Hepatocyte (in vitro differentiated cells): ENCODE data around the gene DYNC1LI2. TPM values are rescaled to one million over a fixed set of nuclear protein-coding genes. Genes with fewer than 3 reads are reported as not detected.

Experiments
- DNase-seq: peaks from one replicate; pipeline ENCODE4 v3.0.0-alpha.2; 2016; ENCODE audit warnings: low spot score
- H2AFZ ChIP-seq: fragments of 200-600 bp; sonication (generic); 2 replicates; pipeline ENCODE4 v1.6.0; 2016; ENCODE audit warnings: antibody characterized with exemption, mild to moderate bottlenecking
- H3K27ac ChIP-seq: fragments of 200-600 bp; sonication (generic); 2 replicates; pipeline ENCODE4 v1.5.1; 2016; ENCODE audit warnings: mild to moderate bottlenecking
- H3K27me3 ChIP-seq: fragments of 200-600 bp; sonication (generic); 2 replicates; pipeline ENCODE4 v1.6.1; 2016
- H3K36me3 ChIP-seq: fragments of 200-600 bp; sonication (generic); replicated peaks from 2 replicates; pipeline ENCODE4 v1.5.1; 2016; ENCODE audit warnings: low read depth; ENCODE audit not compliant: insufficient read depth
- H3K4me1 ChIP-seq: fragments of 200-600 bp; sonication (generic); 2 replicates; pipeline ENCODE4 v1.5.1; 2016; ENCODE audit warnings: mild to moderate bottlenecking, moderate library complexity; ENCODE audit not compliant: insufficient read depth
- H3K4me2 ChIP-seq: fragments of 200-600 bp; sonication (generic); 2 replicates; pipeline ENCODE4 v1.6.0; 2016
- H3K4me3 ChIP-seq: fragments of 200-600 bp; sonication (generic); 2 replicates; pipeline ENCODE4 v1.5.1; 2016; ENCODE audit warnings: mild to moderate bottlenecking
- H3K79me2 ChIP-seq: fragments of 200-600 bp; sonication (generic); 2 replicates; pipeline ENCODE4 v1.6.0; 2017; ENCODE audit warnings: mild to moderate bottlenecking
- H3K9me2 ChIP-seq: fragments of 200-600 bp; sonication (generic); replicated peaks from 2 replicates; pipeline ENCODE4 v1.6.0; 2017; ENCODE audit warnings: mild to moderate bottlenecking; ENCODE audit not compliant: insufficient read depth
- H3K9me3 ChIP-seq: fragments of 200-600 bp; sonication (generic); 2 replicates; pipeline ENCODE4 v1.5.1; 2016; ENCODE audit warnings: low read depth, mild to moderate bottlenecking
- H4K20me1 ChIP-seq: fragments of 200-600 bp; sonication (generic); 2 replicates; pipeline ENCODE4 v1.6.0; 2016; ENCODE audit warnings: mild to moderate bottlenecking; ENCODE audit not compliant: insufficient read depth, poor library complexity, severe bottlenecking
- CTCF ChIP-seq: fragments of 200-600 bp; sonication (generic); IDR thresholded peaks from 2 replicates; pipeline ENCODE4 v1.5.1; 2016; ENCODE audit warnings: antibody characterized with exemption, mild to moderate bottlenecking; ENCODE audit not compliant: poor library complexity
- EZH2 ChIP-seq: fragments of 200-600 bp; sonication (generic); IDR thresholded peaks from 2 replicates; pipeline ENCODE4 v1.6.1; 2016; ENCODE audit warnings: antibody characterized with exemption, mild to moderate bottlenecking, borderline replicate concordance
- EZH2phosphoT487 ChIP-seq: fragments of 200-600 bp; sonication (generic); IDR thresholded peaks from one replicate; pipeline ENCODE4 v1.6.1; 2018; ENCODE audit warnings: antibody characterized with exemption, mild to moderate bottlenecking, low read depth, moderate library complexity; ENCODE audit not compliant: unreplicated experiment, severe bottlenecking
- WGBS: methylation state at CpG from one replicate; pipeline ENCODE4 v1.1.6; 2016; ENCODE audit warnings: low lambda C conversion rate; ENCODE audit errors: missing lambda C conversion rate; 5-methylcytosine and 5-hydroxymethylcytosine counted together
- polyA plus RNA-seq: library from polyadenylated mRNA; unstranded; fragments of >200 nt; fragmentation: Nextera tagmentation; extraction: Ambion mirVana; gene quantifications from 2 replicates; pipeline ENCODE4 v1.2.1, GENCODE V29; 2016
- total RNA-seq: library from RNA; depleted of rRNA; stranded (reverse); fragments of >200 nt; gene quantifications from 2 replicates; pipeline ENCODE4 v1.2.3, GENCODE V29; 2014

DYNC1LI2 gene
- total and polyA plus RNA-seq, 2 experiments from 2014 or later: 97.3 to 99.1 TPM

GRCh38 chr16:66706506-66706880 is 44.9 kb downstream of the DYNC1LI2 start:
- Histone ChIP-seq H4K20me1 (no peaks in the 10 kb centered on the region), H3K36me3 (no peaks in the 10 kb centered on the region), H3K4me3 (no peak overlapping the region), H2AFZ (no peak overlapping the region), H3K79me2 (no peaks in the 10 kb centered on the region), H3K4me2 (no peak overlapping the region), H3K9me3 (no peaks in the 10 kb centered on the region), H3K27me3 (no peaks in the 10 kb centered on the region), H3K9me2 (no peaks in the 10 kb centered on the region), H3K4me1 (no peaks in the 10 kb centered on the region), H3K27ac (no peak overlapping the region)
- DNase-seq: no peak
- 81% methylated on average over 8 of the region's 8 CpGs for WGBS
- no peak for TF ChIP-seq CTCF
- TF ChIP-seq EZH2: no peak
- no peak for TF ChIP-seq EZH2phosphoT487

GRCh38 chr16:66705790-66706505 is 45.5 kb downstream of the DYNC1LI2 start:
- Histone ChIP-seq H3K36me3 (no peaks in the 10 kb centered on the region), H3K4me1 (no peaks in the 10 kb centered on the region), H3K9me2 (no peaks in the 10 kb centered on the region), H4K20me1 (no peaks in the 10 kb centered on the region), H3K27ac (no peak overlapping the region), H3K4me2 (no peak overlapping the region), H3K79me2 (no peaks in the 10 kb centered on the region), H3K9me3 (no peaks in the 10 kb centered on the region), H3K27me3 (no peaks in the 10 kb centered on the region), H3K4me3 (no peak overlapping the region), H2AFZ (no peak overlapping the region)
- DNase-seq: no peak
- WGBS: 91% methylated on average over 11 of the region's 11 CpGs
- TF ChIP-seq EZH2phosphoT487 (no peak), CTCF (no peak), EZH2 (no peak)

GRCh38 chr16:66703406-66704215 is 47.8 kb downstream of the DYNC1LI2 start:
- no peak overlapping the region for H3K27ac ChIP-seq
- DNase-seq: no peak
- H3K79me2 ChIP-seq: no peaks in the 10 kb centered on the region
- TF ChIP-seq CTCF (no peak), EZH2 (no peak), EZH2phosphoT487 (no peak)
- no peak overlapping the region for H3K4me3 ChIP-seq
- no peaks in the 10 kb centered on the region for H3K4me1 ChIP-seq
- H3K36me3 ChIP-seq: no peaks in the 10 kb centered on the region
- H3K9me3 ChIP-seq: no peaks in the 10 kb centered on the region
- no peaks in the 10 kb centered on the region for H4K20me1 ChIP-seq
- H2AFZ ChIP-seq: no peak overlapping the region
- no peak overlapping the region for H3K4me2 ChIP-seq
- WGBS: 58% methylated on average over 9 of the region's 9 CpGs
- no peaks in the 10 kb centered on the region for H3K27me3 ChIP-seq
- H3K9me2 ChIP-seq: no peaks in the 10 kb centered on the region
